Loucy (cell line): ENCODE measurements around the gene CSGALNACT2.

Source experiments
- H2AFZ ChIP-seq: fragments of 200-600 bp; sonication (generic); 2 replicates; pipeline ENCODE4 v1.6.0; 2016; ENCODE audit warnings: antibody characterized with exemption, mild to moderate bottlenecking, low read length, moderate library complexity
- H3F3A ChIP-seq: fragments of 200-600 bp; 2 replicates; pipeline ENCODE4 v1.6.0; 2016; ENCODE audit warnings: antibody characterized with exemption, low read depth, mild to moderate bottlenecking
- H3K27me3 ChIP-seq: fragments of 200-600 bp; sonication (generic); 2 replicates; pipeline ENCODE4 v1.6.1; 2014; ENCODE audit warnings: low read length, mild to moderate bottlenecking; ENCODE audit not compliant: insufficient read depth, poor library complexity, severe bottlenecking
- H3K36me3 ChIP-seq: fragments of 200-600 bp; sonication (generic); 2 replicates; pipeline ENCODE4 v1.6.1; 2016; ENCODE audit warnings: low read length; ENCODE audit not compliant: insufficient read depth
- H3K4me1 ChIP-seq: fragments of 200-600 bp; sonication (generic); 2 replicates; pipeline ENCODE4 v1.5.1; 2014; ENCODE audit warnings: low read length, mild to moderate bottlenecking; ENCODE audit not compliant: insufficient read depth, poor library complexity, severe bottlenecking
- H3K4me2 ChIP-seq: fragments of 200-600 bp; sonication (generic); 2 replicates; pipeline ENCODE4 v1.6.0; 2014; ENCODE audit warnings: antibody characterized with exemption, low read length, low read depth, mild to moderate bottlenecking; ENCODE audit not compliant: poor library complexity, severe bottlenecking
- H3K4me3 ChIP-seq: fragments of 200-600 bp; sonication (generic); 2 replicates; pipeline ENCODE4 v1.5.1; 2014; ENCODE audit warnings: low read length, mild to moderate bottlenecking, mixed read lengths; ENCODE audit not compliant: poor library complexity, severe bottlenecking
- H3K79me2 ChIP-seq: fragments of 200-600 bp; sonication (generic); 2 replicates; pipeline ENCODE4 v1.6.1; 2014; ENCODE audit warnings: low read length; ENCODE audit not compliant: insufficient read depth
- H3K9ac ChIP-seq: fragments of 200-600 bp; sonication (generic); 2 replicates; pipeline ENCODE4 v1.6.0; 2014; ENCODE audit warnings: mild to moderate bottlenecking, low read depth, low read length, moderate library complexity; ENCODE audit not compliant: poor library complexity, severe bottlenecking
- H3K9me2 ChIP-seq: fragments of 200-600 bp; sonication (generic); replicated peaks from 2 replicates; pipeline ENCODE4 v1.6.1; 2016; ENCODE audit warnings: low read depth, low read length, mixed read lengths
- H3K9me3 ChIP-seq: fragments of 200-600 bp; sonication (generic); 2 replicates; pipeline ENCODE4 v1.6.1; 2014; ENCODE audit warnings: mild to moderate bottlenecking, antibody characterized with exemption, low read length, low read depth; ENCODE audit not compliant: insufficient read depth
- H4K20me1 ChIP-seq: fragments of 200-600 bp; sonication (generic); 2 replicates; pipeline ENCODE4 v1.6.0; 2014; ENCODE audit warnings: antibody characterized with exemption, low read length, mild to moderate bottlenecking; ENCODE audit not compliant: insufficient read depth, poor library complexity, severe bottlenecking
- EZH2phosphoT487 ChIP-seq: fragments of 200-600 bp; IDR thresholded peaks from 2 replicates; pipeline ENCODE4 v1.6.1; 2018; ENCODE audit warnings: antibody characterized with exemption, mild to moderate bottlenecking, moderate library complexity, borderline replicate concordance
- TF ChIP-seq, protein P1 (sequence below): fragments of 200-600 bp; sonication (generic); conservative IDR thresholded peaks from 2 replicates; pipeline ENCODE4 v1.5.1; 2014; ENCODE audit warnings: mild to moderate bottlenecking, antibody characterized with exemption, low read length

Gene CSGALNACT2

DNA sequence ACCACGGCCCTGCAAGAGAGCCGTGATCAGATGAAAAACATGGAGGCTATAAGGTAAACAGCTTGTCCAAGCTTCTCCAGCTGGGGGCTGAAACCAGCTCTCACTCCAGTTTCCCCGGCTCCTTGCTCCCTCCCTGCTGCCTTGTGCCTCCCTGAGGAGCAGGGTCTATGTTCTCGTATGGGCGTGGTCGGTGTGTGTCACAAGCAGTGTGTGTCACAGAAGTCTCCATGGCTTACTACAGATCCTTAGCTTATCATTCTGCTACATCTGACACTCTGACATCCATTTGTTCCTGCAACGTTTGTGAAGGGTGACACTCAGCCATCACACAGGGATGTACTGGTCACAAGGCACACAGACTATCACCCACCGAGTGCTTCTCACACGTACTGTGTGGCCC lies 54.6 kb downstream of the CSGALNACT2 start:
- H2AFZ ChIP-seq, result no peak overlapping the region
- no peak overlapping the region for H3K4me2 ChIP-seq
- TF ChIP-seq EZH2phosphoT487, result no peak
- TF ChIP-seq, protein P1, sequence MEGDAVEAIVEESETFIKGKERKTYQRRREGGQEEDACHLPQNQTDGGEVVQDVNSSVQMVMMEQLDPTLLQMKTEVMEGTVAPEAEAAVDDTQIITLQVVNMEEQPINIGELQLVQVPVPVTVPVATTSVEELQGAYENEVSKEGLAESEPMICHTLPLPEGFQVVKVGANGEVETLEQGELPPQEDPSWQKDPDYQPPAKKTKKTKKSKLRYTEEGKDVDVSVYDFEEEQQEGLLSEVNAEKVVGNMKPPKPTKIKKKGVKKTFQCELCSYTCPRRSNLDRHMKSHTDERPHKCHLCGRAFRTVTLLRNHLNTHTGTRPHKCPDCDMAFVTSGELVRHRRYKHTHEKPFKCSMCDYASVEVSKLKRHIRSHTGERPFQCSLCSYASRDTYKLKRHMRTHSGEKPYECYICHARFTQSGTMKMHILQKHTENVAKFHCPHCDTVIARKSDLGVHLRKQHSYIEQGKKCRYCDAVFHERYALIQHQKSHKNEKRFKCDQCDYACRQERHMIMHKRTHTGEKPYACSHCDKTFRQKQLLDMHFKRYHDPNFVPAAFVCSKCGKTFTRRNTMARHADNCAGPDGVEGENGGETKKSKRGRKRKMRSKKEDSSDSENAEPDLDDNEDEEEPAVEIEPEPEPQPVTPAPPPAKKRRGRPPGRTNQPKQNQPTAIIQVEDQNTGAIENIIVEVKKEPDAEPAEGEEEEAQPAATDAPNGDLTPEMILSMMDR, result no peak
- H3K9ac ChIP-seq, result no peak overlapping the region
- H3K27me3 ChIP-seq, result no peaks in the 10 kb centered on the region
- H3K4me3 ChIP-seq, result no peak overlapping the region
- H3K79me2 ChIP-seq, result no peaks in the 10 kb centered on the region
- no peaks in the 10 kb centered on the region for H3K4me1 ChIP-seq
- H3K9me3 ChIP-seq, result no peaks in the 10 kb centered on the region
- H4K20me1 ChIP-seq, result no peaks in the 10 kb centered on the region
- no peaks in the 10 kb centered on the region for H3K9me2 ChIP-seq
- peaks cover 2% of the 10 kb centered on the region; the same call in 1 of the 2 replicates for H3K36me3 ChIP-seq
- no peaks in the 10 kb centered on the region for H3F3A ChIP-seq

GRCh38 chr10:43193496-43194080 lies 55.3 kb downstream of the CSGALNACT2 start:
- H3K4me1 ChIP-seq, result no peaks in the 10 kb centered on the region
- no peaks in the 10 kb centered on the region for H3K9me2 ChIP-seq
- H3F3A ChIP-seq, result no peaks in the 10 kb centered on the region
- H3K36me3 ChIP-seq, result no peaks in the 10 kb centered on the region
- no peak overlapping the region for H3K9ac ChIP-seq
- no peak for TF ChIP-seq EZH2phosphoT487
- TF ChIP-seq, protein P1, result no peak
- H3K4me3 ChIP-seq, result no peak overlapping the region
- H3K9me3 ChIP-seq, result no peaks in the 10 kb centered on the region
- H3K4me2 ChIP-seq, result no peak overlapping the region
- no peaks in the 10 kb centered on the region for H3K27me3 ChIP-seq
- no peaks in the 10 kb centered on the region for H4K20me1 ChIP-seq
- no peaks in the 10 kb centered on the region for H3K79me2 ChIP-seq
- H2AFZ ChIP-seq, result no peak overlapping the region

- H3K9ac ChIP-seq, result no peak overlapping the region
These were observed 56.0 kb downstream of the CSGALNACT2 start for GRCh38 chr10:43194266-43194665.

More at GRCh38 chr10:43194266-43194665, 56.0 kb downstream of the CSGALNACT2 start:
- Histone ChIP-seq H3K4me1 (no peaks in the 10 kb centered on the region), H2AFZ (no peak overlapping the region), H3K9me2 (no peaks in the 10 kb centered on the region), H3K36me3 (no peaks in the 10 kb centered on the region), H3K79me2 (no peaks in the 10 kb centered on the region), H3K4me2 (no peak overlapping the region), H3F3A (no peaks in the 10 kb centered on the region), H3K4me3 (no peak overlapping the region), H3K9me3 (no peaks in the 10 kb centered on the region), H3K27me3 (no peaks in the 10 kb centered on the region), H4K20me1 (no peaks in the 10 kb centered on the region)
- TF ChIP-seq, protein P1, result no peak
- TF ChIP-seq EZH2phosphoT487, result no peak
